Measurements from ENCODE around the gene C1QL4.
"Not testable (repeated sequence)": the region's sequence is repeated elsewhere in the genome, so short reads cannot be mapped to it uniquely, and the experiment has no call there.

The C1QL4 gene

DNA sequence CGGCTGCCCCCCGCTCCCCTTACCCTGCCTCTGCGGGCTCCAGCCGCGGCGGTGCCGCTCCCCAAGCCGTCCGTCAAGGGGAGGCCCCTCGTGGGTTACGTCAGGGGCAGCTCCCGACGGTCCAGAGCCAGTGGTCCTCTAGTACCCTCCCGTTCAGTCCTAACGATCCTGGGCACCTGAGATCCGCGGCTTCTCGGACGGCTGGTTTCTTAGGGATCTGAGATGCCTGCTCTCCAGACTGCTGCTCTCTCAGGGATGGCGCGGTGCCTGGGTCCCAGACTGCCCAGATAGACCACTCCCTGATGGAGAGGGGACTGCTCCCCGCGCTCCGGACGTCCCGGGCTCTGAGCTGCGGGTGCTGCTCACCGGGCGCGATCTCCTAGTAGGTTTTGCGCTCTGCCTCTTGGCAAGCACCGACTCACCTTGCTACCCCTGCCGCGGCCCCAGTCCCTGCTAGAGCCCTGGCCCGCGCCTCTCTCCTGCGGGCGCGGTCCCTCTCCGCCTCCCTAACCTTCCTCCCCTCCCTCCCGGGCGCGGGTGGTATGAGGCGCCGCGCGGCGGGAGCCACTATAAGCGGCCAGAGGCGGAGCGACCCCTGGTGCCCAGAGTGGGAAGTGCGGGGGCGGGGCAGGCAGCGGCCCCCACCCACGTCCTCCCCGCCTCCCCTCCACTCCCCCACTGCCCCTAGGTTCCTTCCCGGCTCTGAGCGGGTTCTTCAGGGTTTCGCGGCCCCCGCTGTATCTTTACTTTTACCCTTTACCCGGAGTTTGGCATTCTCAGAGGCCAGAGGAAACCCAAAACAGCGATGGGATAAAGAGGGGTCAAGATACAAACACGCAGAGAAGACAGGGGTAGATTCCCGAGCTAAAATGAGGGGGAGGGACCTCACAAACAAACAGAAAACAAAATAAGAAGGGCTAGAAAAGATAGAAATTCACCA lies at the start of gene C1QL4:
Gene C1QL4, minus strand, starts transcription at position 544 of the 940 bp plus-strand sequence. CDS start 711 bp downstream, outside the sequence.
- peak; percentile 91 for DNase-seq

DNA sequence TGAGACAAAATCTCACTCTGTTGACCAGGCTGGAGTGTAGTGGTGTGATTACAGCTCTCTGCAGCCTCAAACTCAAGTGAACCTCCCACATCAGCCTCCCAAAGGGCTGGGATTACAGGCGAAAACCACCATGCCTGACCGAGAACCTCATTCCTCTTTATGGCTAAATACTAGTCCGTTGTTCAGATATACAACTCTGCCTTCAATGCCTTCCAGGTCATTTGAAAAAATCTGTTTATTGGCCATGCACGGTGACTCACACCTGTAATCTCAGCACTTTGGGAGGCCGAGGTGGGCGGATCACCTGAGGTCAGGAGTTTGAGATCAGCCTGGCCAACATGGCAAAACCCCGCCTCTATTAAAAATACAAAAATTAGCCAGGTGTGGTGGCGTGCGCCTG lies 43.2 kb upstream of the C1QL4 start:
- not testable (repeated sequence) for DNase-seq

GRCh38 chr12:49377386-49377785 lies 40.4 kb upstream of the C1QL4 start:
- no peak for DNase-seq

GRCh38 chr12:49375406-49375805 lies 38.4 kb upstream of the C1QL4 start:
- DNase-seq: no peak

DNA sequence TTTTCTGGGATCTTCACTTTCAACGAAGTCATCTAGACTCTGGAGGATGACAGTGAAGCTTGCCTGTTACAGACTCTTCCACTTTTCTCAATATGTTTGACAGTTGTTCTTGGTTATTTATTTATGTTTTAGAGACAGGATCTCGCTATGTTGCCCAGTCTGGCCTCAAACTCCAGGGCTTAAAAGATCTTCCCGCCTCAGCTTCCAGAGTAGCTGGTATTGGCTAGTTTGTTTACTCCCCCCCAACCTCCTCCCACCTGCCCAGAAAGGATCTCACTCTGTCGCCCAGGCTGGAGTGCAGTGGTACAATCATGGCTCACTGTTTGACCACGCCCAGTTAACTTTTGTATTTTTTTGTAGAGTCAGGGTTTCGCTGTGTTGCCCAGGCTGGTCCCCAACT lies 33.6 kb upstream of the C1QL4 start:
- DNase-seq: no peak

GRCh38 chr12:49369411-49370145 lies 32.6 kb upstream of the C1QL4 start:
- DNase-seq: no peak

DNA sequence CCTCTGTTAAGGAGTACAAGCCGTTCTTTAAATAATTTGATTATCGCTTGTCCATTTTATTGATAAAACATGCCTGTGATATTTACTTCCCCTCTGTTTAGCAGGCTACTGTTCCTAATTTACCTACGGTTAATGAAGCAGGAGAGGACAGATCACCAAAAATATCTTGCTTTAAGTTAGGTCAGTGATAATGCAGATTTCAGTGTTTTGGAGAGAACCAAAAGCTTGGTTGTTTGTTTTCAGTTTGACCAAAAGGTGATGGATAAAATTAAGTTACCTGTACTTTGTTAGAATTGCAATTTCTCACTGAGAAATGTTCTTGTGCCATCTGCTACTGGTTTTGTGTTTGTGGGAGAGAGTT lies 31.2 kb upstream of the C1QL4 start:
- no peak for DNase-seq

DNA sequence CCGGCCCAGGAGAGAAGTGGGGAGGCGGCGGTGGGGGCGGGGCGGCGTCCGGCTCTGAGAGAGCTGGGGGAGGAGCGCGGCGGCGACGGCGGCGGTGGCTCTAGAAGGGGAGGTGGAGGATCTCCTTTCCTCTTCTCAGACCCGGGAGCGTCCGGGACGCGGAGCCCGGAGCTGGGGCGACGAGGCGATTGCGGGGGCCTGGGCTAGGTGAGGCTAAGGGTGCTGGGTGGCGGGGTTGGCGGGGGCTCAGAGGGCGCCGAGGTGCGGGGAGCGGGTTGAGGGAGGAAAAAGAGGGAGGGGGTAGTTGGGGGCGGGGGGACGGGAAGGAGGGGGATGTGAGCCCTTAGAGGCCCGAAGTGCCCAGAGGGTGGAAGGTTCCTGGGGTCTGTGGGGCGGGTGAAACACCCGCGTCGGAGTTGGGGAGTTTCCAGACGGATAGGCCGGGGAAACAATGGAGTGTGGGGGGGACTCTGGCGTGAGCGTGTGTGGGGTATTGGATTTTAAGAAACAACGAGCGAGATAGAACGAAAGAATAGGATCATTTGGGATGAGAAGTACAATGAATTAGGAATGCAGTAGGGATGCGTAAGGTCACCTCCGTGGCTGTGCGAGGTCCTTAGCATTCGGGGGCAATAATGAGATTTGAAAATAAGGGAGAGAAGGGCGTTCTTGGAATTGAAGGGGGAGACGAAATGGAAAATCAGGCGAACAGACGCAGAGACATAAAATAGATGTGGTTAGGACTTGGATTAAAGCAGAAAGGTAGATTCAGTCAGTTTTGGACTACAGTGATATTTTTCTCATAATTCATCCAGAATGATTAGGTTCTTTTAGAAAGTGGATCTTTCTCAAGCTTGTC lies 30.6 kb upstream of the C1QL4 start, which contains the start of gene SPATS2:
Gene SPATS2, plus strand, starts transcription at position 82 of the 859 bp plus-strand sequence. CDS start 93,551 bp downstream, outside the sequence.
- no peak for DNase-seq

DNA sequence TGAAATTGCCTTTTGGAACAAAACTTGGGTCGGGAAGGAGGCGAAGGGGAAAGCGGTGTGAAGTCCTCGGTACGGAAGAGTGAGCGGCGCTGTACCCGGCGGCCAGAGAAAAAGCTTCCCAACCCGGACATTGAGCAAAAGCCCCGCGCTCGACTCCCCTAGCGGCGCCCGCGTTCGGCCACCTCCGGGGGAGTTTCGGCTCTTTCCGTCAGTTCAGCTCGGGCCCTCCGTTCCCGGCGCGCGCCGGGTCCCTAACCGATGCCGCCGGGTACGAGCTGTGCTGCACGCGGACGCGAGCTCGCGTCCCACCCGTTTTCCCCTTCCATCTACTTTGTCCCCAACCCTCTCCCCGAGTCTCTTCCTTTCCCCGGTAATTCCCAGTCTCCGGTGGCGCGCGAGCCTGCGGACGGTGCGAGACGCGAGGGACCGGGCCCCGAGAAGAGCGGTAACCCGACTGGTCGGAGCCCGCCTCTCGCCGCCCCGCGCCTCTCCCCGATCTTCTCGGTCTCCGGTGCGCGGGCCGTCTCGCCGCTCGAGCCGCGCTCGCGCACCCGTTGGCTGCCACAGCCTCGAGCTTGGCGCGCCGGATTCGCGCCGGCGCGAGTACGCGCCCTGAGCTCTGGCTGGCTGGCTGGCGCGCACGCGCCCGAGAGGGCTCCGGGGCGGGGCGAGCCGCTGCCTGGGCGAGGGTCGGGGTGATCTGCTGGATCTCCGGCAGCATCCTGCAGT lies 29.8 kb upstream of the C1QL4 start:
- peak; percentile 86 for DNase-seq

- no peak for DNase-seq
Observed at GRCh38 chr12:49366096-49366651, 29.2 kb upstream of the C1QL4 start.

DNA sequence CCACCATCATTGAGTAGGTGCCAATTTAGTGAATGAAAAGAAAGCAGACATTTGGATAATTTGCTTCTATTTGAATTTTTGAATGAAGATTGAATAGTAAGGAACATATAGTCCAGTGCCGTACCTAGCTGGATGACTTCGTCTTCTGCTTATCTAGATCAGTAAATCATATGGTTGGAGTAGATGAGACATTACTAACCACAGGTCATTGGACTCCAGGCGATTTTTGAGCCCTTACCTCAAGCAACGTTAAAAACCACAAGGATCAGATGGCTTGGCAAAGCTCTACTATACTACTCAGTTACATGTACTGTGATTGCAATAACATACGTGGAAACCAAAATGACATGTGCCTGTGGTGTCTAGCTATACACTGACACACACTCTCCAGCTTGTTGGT lies 28.6 kb upstream of the C1QL4 start:
- DNase-seq: no peak

DNA sequence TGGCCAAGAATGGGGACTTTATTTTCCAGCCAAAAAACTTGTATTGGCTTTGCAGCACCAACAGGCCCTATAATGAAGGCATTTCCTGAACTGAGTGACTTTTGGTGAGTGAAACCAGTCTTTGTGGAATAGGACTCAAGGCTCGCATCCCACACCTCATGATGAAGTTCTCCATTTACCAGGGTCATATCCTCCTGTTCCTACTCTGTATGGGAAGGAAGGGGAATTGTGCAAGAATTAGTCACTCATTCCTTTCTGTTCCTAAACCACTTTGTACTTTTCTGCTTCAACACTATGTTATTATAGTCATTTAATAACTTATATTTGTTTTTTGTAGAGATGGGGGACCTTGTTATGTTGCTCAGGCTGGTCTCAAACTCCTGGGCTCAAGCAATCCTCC lies 28.0 kb upstream of the C1QL4 start:
- no peak for DNase-seq

DNA sequence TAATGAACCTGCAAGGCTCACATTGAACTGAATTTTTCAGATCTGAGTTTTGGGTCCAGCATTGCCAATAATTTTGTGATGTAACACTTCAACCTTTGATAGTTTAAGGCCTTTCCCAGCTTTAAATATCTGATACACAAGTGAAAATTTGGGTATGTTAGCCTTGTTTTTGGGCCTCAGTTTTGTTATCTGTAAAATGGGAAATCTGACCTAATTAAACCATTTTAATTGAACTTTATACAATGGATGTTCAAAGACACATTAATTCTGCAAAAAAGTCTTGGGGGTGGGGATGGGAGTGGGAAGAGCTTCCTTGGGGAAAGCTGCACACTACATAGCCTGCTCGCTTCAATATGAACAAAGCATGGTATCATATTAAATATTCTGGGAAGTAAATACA lies 25.1 kb upstream of the C1QL4 start:
- no peak for DNase-seq

DNA sequence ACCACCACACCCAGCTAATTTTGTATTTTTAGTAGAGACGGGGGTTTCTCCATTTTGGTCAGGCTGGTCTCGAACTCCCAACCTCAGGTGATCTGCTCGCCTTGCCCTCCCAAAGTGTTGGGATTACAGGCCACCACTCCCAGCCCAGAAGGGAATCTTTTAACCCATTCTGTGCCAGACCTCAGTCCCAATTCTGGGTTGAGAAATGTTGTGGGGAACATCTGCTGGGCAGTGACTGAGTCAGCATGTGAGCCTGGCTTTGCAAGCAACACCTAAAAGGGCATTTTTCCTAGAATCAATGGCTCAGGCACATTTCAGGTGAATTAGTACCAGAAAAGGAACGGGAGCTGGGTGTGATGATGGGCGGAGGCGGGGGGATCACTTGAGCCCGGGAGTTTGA lies 22.7 kb upstream of the C1QL4 start:
- DNase-seq: no peak

- peak; percentile 49 for DNase-seq
Observed at GRCh38 chr12:49358483-49359141, 21.6 kb upstream of the C1QL4 start.

- DNase-seq: no peak
Observed at GRCh38 chr12:49357103-49357678, 20.2 kb upstream of the C1QL4 start.

DNA sequence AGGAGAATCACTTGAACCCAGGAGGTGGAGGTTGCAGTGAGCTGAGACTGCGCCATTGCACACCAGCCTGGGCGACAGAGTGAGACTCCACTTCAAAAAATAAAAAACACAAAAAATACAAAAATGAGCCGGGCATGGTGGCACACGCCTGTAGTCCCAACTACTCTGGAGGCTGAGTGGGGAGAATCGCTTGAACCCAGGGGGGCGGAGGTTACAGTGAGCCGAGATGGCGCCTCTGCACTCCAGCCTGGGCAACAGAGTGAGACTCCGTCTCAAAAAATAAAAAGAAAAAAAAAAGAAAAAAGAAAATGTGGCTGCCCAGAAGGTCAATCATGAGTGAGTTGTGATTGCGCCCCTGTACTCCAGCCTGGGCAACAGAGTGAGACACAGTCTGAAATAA lies 18.9 kb upstream of the C1QL4 start:
- no peak for DNase-seq

DNA sequence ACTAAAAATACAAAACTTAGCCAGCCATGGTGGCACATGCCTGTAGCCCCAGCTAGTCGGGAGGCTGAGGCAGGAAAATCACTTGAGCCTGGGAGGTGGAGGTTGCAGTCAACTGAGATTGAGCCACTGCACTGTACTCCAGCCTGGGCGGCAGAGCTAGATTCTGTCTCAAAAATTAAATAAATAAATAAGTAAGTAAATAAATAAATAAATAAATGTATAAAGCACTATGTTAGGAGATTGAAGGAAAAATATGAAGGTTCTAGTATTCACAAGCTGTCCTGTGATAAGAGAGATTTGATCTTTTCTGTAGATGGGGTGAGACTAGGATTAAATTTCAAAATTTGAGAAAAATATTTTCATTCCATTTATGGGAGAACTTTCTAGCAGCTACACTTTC lies 15.4 kb upstream of the C1QL4 start:
- DNase-seq: no peak

DNA sequence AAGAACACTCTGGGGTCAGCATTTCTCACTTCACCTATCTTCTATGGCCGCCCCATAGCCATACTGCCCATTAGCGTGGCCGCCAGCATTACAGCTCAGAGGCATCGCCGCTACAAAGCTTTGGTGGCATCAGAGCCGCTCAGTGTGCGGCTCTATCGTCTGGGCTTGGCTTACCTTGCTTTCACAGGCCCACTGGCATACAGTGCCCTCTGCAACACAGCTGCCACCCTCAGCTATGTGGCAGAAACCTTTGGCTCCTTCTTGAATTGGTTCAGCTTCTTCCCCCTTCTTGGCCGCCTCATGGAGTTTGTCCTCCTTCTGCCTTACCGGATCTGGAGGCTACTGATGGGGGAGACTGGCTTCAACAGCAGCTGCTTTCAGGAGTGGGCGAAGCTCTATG lies 12.3 kb upstream of the C1QL4 start:
- DNase-seq: no peak

GRCh38 chr12:49348781-49349180 lies 11.8 kb upstream of the C1QL4 start:
- no peak for DNase-seq
